HG03175 (cell line): ENCODE measurements around the gene CHD5.
A peak's percentile ranks its signal among the peaks of the same experiment; 100 is the strongest.

Source experiments
- ATAC-seq: cut with Tn5 transposase; IDR thresholded peaks from one replicate; pipeline ENCODE4 v1.9.1; 2021; ENCODE audit warnings: mild to moderate bottlenecking, moderate library complexity; ENCODE audit not compliant: unreplicated experiment

CHD5 gene

GRCh38 chr1:6202256-6202655, 22.1 kb upstream of the CHD5 start:
- ATAC-seq = no peak

GRCh38 chr1:6200188-6200809, 20.2 kb upstream of the CHD5 start:
- no peak for ATAC-seq

GRCh38 chr1:6199298-6200187, 19.4 kb upstream of the CHD5 start, which contains the start of gene RPL22:
Gene RPL22, minus strand, starts transcription at chr1:6199595. Its CDS starts 22 bp downstream, at chr1:6199573.
- ATAC-seq = peak; percentile 95

GRCh38 chr1:6198646-6199297, 18.7 kb upstream of the CHD5 start:
- peak; percentile 26 for ATAC-seq

- no peak for ATAC-seq
Observed at GRCh38 chr1:6197746-6198427, 17.8 kb upstream of the CHD5 start.

- ATAC-seq = no peak
Observed at GRCh38 chr1:6191968-6192367, 11.8 kb upstream of the CHD5 start.

GRCh38 chr1:6188466-6188865, 8.3 kb upstream of the CHD5 start:
- no peak for ATAC-seq

- no peak for ATAC-seq
Observed at GRCh38 chr1:6185635-6186382, 5.7 kb upstream of the CHD5 start.

- ATAC-seq = no peak
Observed at GRCh38 chr1:6185151-6185550, 5.0 kb upstream of the CHD5 start.

GRCh38 chr1:6184083-6184783, 4.1 kb upstream of the CHD5 start:
- no peak for ATAC-seq

- ATAC-seq = no peak
Observed at GRCh38 chr1:6183520-6183989, 3.4 kb upstream of the CHD5 start.

- ATAC-seq = no peak
Observed at GRCh38 chr1:6181347-6181770, 1.2 kb upstream of the CHD5 start.

- ATAC-seq = no peak
Observed at GRCh38 chr1:6180707-6181311, 688 bp upstream of the CHD5 start.

GRCh38 chr1:6179564-6180175, 451 bp downstream of the CHD5 start:
- no peak for ATAC-seq

GRCh38 chr1:6178751-6179563, 1.2 kb downstream of the CHD5 start:
- no peak for ATAC-seq

- ATAC-seq = no peak
Observed at GRCh38 chr1:6177681-6178380, 2.3 kb downstream of the CHD5 start.

- ATAC-seq = no peak
Observed at GRCh38 chr1:6176779-6177178, 3.3 kb downstream of the CHD5 start.
